Measurements from ENCODE around the gene CST9L. TPM values are rescaled to one million over a fixed set of nuclear protein-coding genes. Genes with fewer than 3 reads are reported as not detected.

CST9L gene
- total RNA-seq, 1 experiment from 2014 or later, result not detected

GRCh38 chr20:23562721-23563342 lies 5.5 kb downstream of the CST9L start:
- H3K9me3 Mint-ChIP-seq (ENCODE audit: low read depth, unreplicated experiment), result no peaks in the 10 kb centered on the region
- no peaks in the 10 kb centered on the region for H3K36me3 Mint-ChIP-seq (ENCODE audit: insufficient read depth, unreplicated experiment)
- intact Hi-C loops (cut with micrococcal nuclease; ENCODE audit: unreplicated experiment), result no loop called here
- TF ChIP-seq CTCF (IDR thresholded peaks at IDR 0.05; ENCODE audit: unreplicated experiment), result no peak
- no peak for DNase-seq
- no peak overlapping the region for H3K4me3 Mint-ChIP-seq (ENCODE audit: low read depth, unreplicated experiment)
- no peaks in the 10 kb centered on the region for H3K4me1 Mint-ChIP-seq (ENCODE audit: low read depth, unreplicated experiment)
- CTCF ChIA-PET, result no interaction called here
- no TSS peak for BruUV-seq (replicated peaks)
- H3K27me3 Mint-ChIP-seq (ENCODE audit: unreplicated experiment), result no peaks in the 10 kb centered on the region
- no peak overlapping the region for H3K27ac Mint-ChIP-seq (ENCODE audit: unreplicated experiment)

GRCh38 chr20:23554401-23554800 lies 13.9 kb downstream of the CST9L start:
- CTCF ChIA-PET, result interaction anchor here (0.8 kb wide), 1 partner anchor 77 kb away, joined by 4 read pairs; no protein-coding TSS in a partner anchor
- Mint-ChIP-seq H3K4me3 (ENCODE audit: low read depth, unreplicated experiment) (no peak overlapping the region), H3K9me3 (ENCODE audit: low read depth, unreplicated experiment) (no peaks in the 10 kb centered on the region), H3K4me1 (ENCODE audit: low read depth, unreplicated experiment) (no peaks in the 10 kb centered on the region), H3K36me3 (ENCODE audit: insufficient read depth, unreplicated experiment) (no peaks in the 10 kb centered on the region), H3K27ac (ENCODE audit: unreplicated experiment) (no peak overlapping the region), H3K27me3 (ENCODE audit: unreplicated experiment) (no peaks in the 10 kb centered on the region)
- BruUV-seq (replicated peaks), result no TSS peak
- no peak for DNase-seq
- TF ChIP-seq CTCF (IDR thresholded peaks at IDR 0.05; ENCODE audit: unreplicated experiment), result no peak
- intact Hi-C loops (cut with micrococcal nuclease; ENCODE audit: unreplicated experiment), result no loop called here

- no peak for TF ChIP-seq CTCF (IDR thresholded peaks at IDR 0.05; ENCODE audit: unreplicated experiment)
- Mint-ChIP-seq H3K4me3 (ENCODE audit: low read depth, unreplicated experiment) (no peak overlapping the region), H3K36me3 (ENCODE audit: insufficient read depth, unreplicated experiment) (no peaks in the 10 kb centered on the region), H3K9me3 (ENCODE audit: low read depth, unreplicated experiment) (no peaks in the 10 kb centered on the region), H3K4me1 (ENCODE audit: low read depth, unreplicated experiment) (no peaks in the 10 kb centered on the region), H3K27ac (ENCODE audit: unreplicated experiment) (no peak overlapping the region), H3K27me3 (ENCODE audit: unreplicated experiment) (no peaks in the 10 kb centered on the region)
- no peak for DNase-seq
- intact Hi-C loops (cut with micrococcal nuclease; ENCODE audit: unreplicated experiment), result no loop called here
- CTCF ChIA-PET, result no interaction called here
- BruUV-seq (replicated peaks), result no TSS peak
These were observed 16.5 kb downstream of the CST9L start for GRCh38 chr20:23551786-23552185.

- no peaks in the 10 kb centered on the region for H3K36me3 Mint-ChIP-seq (ENCODE audit: insufficient read depth, unreplicated experiment)
- H3K4me3 Mint-ChIP-seq (ENCODE audit: low read depth, unreplicated experiment), result no peak overlapping the region
- TF ChIP-seq CTCF (IDR thresholded peaks at IDR 0.05; ENCODE audit: unreplicated experiment), result no peak
- H3K27me3 Mint-ChIP-seq (ENCODE audit: unreplicated experiment), result no peaks in the 10 kb centered on the region
- CTCF ChIA-PET, result no interaction called here
- no peak overlapping the region for H3K27ac Mint-ChIP-seq (ENCODE audit: unreplicated experiment)
- no peaks in the 10 kb centered on the region for H3K9me3 Mint-ChIP-seq (ENCODE audit: low read depth, unreplicated experiment)
- H3K4me1 Mint-ChIP-seq (ENCODE audit: low read depth, unreplicated experiment), result no peaks in the 10 kb centered on the region
- intact Hi-C loops (cut with micrococcal nuclease; ENCODE audit: unreplicated experiment), result no loop called here
- no TSS peak for BruUV-seq (replicated peaks)
- DNase-seq, result no peak
These were observed 16.9 kb downstream of the CST9L start for GRCh38 chr20:23551383-23551782.
